Fibroblast of the aortic adventitia (primary cell): ENCODE measurements around the gene OOSP3. TPM values are rescaled to one million over a fixed set of nuclear protein-coding genes. Genes with fewer than 3 reads are reported as not detected.
"Not testable (repeated sequence)": the region's sequence is repeated elsewhere in the genome, so short reads cannot be mapped to it uniquely, and the experiment has no call there.

Experiments used
- DNase-seq: peaks from one replicate; pipeline ENCODE4 v3.0.0-alpha.2; 2010; ENCODE audit warnings: low read depth
- H3K4me3 ChIP-seq: 2 replicates; pipeline ENCODE4 v1.5.1; 2011; ENCODE audit warnings: low read depth, mild to moderate bottlenecking, control low read depth, low read length, moderate library complexity
- CTCF ChIP-seq: IDR thresholded peaks from 2 replicates; pipeline ENCODE4 v1.5.1; 2011; ENCODE audit warnings: mild to moderate bottlenecking, low read length, control low read depth, inconsistent platforms; ENCODE audit not compliant: insufficient read depth
- total RNA-seq: library from RNA; depleted of rRNA; stranded (reverse); fragments of >200 nt; gene quantifications from 2 replicates; pipeline ENCODE4 v1.2.3, GENCODE V29; 2012; ENCODE audit warnings: low replicate concordance

The OOSP3 gene
- total RNA-seq, 1 donor, result not detected

- no peak for TF ChIP-seq CTCF
- H3K4me3 ChIP-seq, result no peak overlapping the region
- no peak for DNase-seq
Observed at GRCh38 chr11:59894616-59895015, 16.0 kb downstream of the OOSP3 start.

DNA sequence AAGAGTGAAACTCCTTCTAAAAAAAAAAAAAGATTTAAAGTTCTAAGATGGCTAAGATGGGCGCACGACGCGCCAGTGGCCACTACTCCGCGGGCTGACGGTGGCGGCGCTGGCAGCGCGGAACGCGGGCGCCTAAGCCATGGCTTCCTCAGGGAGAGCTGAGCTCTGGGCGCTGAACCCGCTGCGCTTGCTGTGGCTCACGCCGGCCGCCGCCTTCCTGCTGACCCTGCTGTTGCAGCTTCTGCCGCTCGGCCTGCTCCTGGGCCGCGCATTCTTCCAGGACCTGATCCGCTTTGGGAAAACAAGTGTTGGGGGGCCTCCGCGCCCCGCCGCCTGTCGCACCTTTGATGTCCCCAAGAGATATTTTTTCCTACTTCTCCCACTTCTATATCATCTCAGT, 19.5 kb downstream of the OOSP3 start:
- DNase-seq, result no peak
- no peak for TF ChIP-seq CTCF
- no peak overlapping the region for H3K4me3 ChIP-seq

GRCh38 chr11:59898650-59899049, 20.1 kb downstream of the OOSP3 start:
- no peak for DNase-seq
- no peak for TF ChIP-seq CTCF
- no peak overlapping the region for H3K4me3 ChIP-seq

- DNase-seq, result no peak
- no peak overlapping the region for H3K4me3 ChIP-seq
- no peak for TF ChIP-seq CTCF
Observed at GRCh38 chr11:59899532-59899931, 20.9 kb downstream of the OOSP3 start.

DNA sequence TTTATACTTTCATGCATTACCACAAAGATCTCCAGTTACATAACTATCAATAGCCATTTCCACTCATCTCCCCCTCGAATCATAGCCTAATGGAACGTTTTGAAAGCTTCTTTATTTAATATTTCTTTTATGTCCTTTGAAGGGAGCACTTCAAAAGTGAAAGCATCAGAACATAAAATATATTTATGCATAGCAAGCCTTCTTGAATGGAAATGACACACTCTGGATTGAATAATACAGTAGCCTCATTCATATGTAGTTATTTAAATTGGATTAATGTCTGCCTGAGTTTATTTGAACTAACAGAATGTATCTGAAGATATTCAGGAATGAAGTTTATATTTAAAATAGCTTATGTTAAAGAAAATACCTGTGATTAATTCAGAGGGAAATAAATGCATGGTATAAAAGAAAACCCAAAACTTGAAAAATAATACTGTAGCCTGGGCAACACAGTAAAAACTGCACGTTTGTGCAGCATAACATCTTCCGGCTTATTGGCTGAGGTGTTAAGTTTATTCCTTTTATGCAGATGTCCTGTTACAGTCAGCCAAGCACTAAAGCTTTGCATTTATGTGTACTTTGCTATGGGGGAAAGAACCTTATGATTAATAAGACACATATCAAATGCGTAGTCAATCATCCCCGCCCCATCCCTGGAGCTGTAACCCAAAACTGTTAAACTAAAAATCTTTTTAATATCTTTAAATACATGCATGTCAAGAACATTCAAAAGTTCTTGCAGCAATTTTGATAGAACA, 22.0 kb downstream of the OOSP3 start:
- no peak for TF ChIP-seq CTCF
- no peak overlapping the region for H3K4me3 ChIP-seq
- no peak for DNase-seq

DNA sequence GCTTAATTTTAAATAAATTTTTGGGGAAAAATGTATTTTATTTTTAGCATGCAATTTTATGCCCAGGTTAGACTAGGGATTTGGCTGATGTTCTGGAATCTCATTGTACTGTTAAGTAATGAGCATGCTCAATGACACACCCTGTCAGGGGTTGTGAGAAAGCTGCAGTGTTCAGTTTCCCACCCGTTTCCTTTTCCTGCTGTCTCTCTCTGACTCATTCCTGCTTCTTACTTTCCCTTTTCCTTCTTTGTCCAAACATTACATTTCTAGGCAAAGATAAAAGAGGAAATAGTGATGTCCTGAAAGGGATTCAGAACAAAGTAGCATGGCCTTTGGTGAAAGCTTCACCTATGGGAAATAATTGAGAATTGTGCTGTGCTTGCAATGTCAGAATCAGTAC, 22.7 kb downstream of the OOSP3 start:
- no peak for DNase-seq
- H3K4me3 ChIP-seq, result no peak overlapping the region
- TF ChIP-seq CTCF, result no peak

- H3K4me3 ChIP-seq, DNase-seq: not testable (repeated sequence)
Observed at GRCh38 chr11:59903569-59903968, 25.0 kb downstream of the OOSP3 start.
